ENCODE results near the gene PRKAR1B.

The PRKAR1B gene

DNA sequence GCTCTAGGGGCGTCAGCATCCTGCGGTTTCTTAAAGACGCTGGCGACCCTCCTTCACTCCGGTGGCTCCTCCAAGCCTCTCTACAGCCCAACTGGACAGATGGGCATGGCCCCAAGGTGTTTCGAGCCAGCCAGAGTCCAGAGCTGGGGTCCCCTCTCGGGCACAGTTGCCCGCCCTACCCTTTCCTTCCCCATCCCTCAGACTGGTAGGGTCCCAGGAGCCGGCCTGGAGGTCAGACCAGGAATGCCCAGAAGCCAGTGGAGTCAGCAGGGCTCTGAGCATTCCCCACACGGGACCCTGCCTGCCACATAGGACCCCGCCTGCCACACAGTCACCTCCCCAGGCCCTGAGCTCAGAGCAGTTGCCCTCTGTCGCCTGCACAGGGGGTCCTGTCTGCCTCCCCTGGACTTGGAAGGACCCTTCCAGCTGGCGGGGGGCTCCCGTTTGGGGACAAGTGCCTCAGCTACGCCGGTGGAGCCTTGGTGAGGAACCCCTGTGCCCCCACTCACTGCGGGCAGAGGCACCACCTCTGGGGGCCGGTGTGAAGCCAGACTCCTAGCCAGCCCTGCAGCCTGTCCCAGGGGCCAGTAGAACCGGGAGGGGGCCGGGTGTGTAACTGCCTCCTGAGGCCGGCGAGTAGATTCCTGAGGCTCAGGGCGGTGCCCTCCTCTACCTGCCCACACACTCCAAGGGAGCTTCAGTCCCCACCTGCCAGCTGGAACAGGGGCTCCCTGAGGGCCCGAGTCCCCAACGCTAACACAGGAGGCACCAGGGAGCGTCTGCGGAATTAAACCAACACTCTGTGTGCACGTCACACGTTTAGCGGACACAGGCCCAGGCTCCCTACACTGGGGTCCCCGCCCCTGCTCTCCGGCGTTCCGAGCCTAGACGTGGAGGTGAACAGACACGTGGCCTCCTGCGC, 188.1 kb downstream of the PRKAR1B start:
- DNase-seq (ENCODE audit: low spot score), result no peak

- peak; percentile 97 for DNase-seq (ENCODE audit: low spot score)
Observed at GRCh38 chr7:537911-538634, 189.0 kb downstream of the PRKAR1B start.

DNA sequence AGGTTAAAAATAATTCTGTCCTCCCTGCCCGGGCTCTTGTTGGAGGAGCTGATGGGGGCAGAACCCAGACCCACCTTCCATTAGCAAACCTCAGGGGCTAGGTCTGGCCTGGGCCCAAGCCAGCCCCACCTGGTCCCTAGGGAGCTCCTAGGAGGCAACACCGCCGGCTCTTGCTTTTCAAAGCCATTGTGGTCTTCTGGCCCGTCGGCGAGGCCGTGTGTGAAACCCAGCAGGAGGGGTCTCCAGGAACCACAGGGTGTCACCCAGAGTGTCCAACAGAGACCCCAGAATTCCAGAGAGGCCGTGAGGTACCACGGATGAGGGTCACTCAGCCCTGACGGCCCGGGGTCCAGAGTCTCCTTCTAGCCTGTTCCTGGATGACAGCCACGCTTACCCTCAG, 190.8 kb downstream of the PRKAR1B start:
- DNase-seq (ENCODE audit: low spot score), result no peak

DNA sequence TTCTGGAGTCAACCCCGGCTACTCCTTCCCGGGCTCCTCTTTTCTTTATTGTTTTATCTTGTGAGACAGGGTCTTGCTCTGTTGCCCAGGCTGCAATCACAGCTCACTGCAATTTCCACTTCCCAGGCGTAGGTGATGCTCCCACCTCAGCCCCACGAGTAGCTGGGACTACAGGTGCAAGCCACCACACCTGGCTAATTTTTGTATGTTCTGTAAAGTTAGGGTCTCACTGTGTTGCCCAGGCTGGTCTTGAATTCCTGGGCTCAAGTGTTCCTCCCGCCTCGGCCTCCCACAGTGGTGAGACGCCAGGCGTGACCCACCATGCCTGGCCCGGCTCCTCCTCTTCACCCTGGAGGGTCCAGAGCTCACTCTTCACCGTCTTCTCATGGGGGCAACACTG, 192.1 kb downstream of the PRKAR1B start:
- no peak for DNase-seq (ENCODE audit: low spot score)

DNA sequence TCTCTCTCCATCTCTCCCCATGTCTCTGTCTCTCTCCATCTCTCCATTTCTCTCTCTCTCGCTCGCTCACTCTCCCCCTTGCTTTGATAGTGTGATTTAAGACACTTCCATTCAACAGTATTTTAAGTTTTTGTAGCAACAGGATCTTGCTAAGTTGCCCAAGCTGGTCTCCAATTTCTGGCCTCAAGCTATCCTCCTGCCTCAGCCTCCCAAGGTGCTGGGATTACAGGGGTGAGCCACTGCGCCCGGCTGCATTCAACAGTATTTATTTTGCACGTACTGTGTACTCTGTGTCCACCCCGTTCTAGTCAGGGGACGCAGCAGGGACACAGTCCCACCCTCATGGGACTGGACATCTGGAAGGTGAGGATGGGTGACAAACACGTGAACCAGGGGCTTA, 193.0 kb downstream of the PRKAR1B start:
- no peak for DNase-seq (ENCODE audit: low spot score)

- no peak for DNase-seq (ENCODE audit: low spot score)
Observed at GRCh38 chr7:533266-533665, 193.8 kb downstream of the PRKAR1B start.

DNA sequence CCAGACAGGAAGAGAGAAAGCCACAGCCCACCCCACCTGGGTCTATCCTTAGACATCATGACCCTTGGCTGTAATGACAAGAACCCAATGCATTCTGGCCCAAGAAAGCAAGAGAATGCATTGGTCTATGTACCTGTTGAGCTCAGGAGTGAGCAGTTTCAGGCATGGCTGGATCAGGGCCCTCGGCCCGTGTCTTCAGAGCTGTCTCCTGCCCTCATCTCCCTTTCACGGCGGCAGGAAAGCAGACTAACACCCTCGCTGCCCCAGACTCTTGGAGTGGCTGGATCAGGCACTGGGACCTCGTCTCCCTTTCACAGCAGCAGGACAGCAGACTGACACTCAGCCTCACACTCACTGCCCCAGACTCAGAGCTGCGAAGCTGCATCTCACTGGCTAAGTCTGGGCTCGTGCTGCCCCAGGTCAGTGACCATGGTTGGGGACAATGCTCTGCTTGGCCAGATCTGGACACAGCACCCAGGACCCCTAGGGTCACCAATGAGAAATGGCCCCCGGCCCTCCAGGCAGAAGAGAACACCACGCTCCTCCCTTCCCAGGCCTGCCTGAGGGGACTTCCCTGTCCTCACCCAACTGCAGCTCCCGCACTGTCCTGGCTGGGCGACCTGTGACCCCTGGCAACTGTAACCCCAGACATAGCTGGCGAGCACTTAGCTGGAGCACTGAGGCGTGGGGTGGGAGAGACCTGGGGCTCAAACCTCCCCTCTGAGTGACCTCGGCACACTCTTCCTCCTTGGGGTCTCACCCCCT, 194.5 kb downstream of the PRKAR1B start:
- DNase-seq (ENCODE audit: low spot score), result no peak

GRCh38 chr7:531777-532176, 195.3 kb downstream of the PRKAR1B start:
- no peak for DNase-seq (ENCODE audit: low spot score)

DNA sequence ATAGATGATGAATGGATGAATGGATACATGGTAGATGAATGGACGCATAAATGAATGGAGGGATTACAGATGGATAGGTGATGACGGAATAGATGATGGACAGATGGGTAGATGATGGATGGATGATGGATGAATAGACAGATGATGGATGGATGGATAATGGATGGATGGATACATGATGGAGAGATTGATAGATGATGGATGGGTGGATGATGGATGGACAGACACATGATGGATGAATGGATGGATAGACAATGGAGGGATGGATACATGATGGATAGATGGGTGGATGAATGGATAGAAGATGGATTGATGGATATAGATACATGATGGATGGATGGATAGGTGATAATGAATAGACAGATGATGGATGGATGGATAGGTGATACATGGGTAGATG, 198.6 kb downstream of the PRKAR1B start:
- DNase-seq (ENCODE audit: low spot score), result no peak

DNA sequence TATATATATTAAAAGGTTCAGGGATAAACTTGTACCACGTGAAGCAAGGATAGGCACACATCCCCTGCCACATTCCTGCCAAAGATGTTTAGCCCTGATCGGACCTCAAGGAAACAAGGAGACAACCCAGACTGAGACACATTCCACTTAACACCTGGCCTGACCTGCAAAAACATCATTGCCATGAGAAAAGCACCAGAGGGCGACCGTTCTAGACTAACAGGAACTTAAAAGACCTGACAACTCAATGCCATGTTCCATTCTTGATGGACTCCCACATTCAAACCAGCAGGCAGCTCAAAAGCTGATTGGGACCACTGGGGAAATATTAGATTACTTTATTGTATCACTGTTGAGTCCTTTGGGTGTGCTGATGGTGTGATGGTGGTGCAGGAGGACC, 199.4 kb downstream of the PRKAR1B start:
- DNase-seq (ENCODE audit: low spot score), result no peak

GRCh38 chr7:526460-527034, 200.5 kb downstream of the PRKAR1B start:
- DNase-seq (ENCODE audit: low spot score), result no peak

GRCh38 chr7:525740-526139, 201.3 kb downstream of the PRKAR1B start:
- no peak for DNase-seq (ENCODE audit: low spot score)

DNA sequence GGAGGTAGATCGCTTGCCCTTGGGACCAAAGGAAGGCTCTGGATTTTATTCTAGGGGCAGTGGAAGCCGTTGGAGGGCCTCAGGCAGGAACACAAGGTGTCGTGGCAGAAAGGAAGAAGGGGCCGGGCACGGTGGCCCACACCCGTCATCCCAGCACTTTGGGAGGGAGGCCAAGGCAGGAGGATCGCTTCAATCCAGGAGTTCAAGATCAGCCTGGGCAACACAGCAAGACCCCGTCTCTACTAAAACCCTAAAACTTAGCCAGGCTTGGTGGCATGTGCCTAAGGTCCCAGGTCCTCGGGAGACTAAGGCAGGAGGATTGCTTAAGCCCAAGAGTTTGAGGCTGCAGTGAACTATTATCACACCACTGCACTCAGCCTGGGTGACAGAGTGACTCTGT, 202.3 kb downstream of the PRKAR1B start:
- DNase-seq (ENCODE audit: low spot score), result no peak

- DNase-seq (ENCODE audit: low spot score), result no peak
Observed at GRCh38 chr7:523347-524336, 203.4 kb downstream of the PRKAR1B start.

DNA sequence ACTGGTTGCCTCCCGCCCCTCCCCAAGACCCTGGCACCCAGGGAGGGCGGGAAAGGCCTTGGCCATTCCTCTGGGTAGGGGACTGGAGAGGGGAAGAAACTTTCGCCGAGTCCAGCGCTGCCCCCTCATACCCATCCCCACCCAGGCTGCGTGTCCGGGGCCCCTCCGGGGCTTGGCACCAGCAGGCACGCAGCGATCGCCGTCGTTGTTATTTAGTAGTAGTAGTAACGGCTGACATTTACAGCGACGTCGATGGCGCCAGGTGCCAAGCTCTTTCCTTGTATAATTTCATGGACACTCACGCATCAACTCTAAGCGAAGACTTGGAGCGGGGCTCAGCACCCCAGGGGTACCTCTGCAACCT, 204.1 kb downstream of the PRKAR1B start:
- no peak for DNase-seq (ENCODE audit: low spot score)

GRCh38 chr7:522071-522950, 204.8 kb downstream of the PRKAR1B start:
- peak; percentile 53 for DNase-seq (ENCODE audit: low spot score)

GRCh38 chr7:521221-522070, 205.6 kb downstream of the PRKAR1B start:
- peak; percentile 60 for DNase-seq (ENCODE audit: low spot score)

- no peak for DNase-seq (ENCODE audit: low spot score)
Observed at GRCh38 chr7:520503-521161, 206.4 kb downstream of the PRKAR1B start.
